Activated CD8-positive, alpha-beta memory T cell treated with anti-CD3 and anti-CD28 coated beads, Interleukin-2, amount 50 U/mL, for 4 hours (primary cell): ENCODE results near the gene PRKAR1B.

Experiments used
- DNase-seq: peaks from one replicate; pipeline ENCODE4 v3.0.0-alpha.2; 2020

The PRKAR1B gene

DNA sequence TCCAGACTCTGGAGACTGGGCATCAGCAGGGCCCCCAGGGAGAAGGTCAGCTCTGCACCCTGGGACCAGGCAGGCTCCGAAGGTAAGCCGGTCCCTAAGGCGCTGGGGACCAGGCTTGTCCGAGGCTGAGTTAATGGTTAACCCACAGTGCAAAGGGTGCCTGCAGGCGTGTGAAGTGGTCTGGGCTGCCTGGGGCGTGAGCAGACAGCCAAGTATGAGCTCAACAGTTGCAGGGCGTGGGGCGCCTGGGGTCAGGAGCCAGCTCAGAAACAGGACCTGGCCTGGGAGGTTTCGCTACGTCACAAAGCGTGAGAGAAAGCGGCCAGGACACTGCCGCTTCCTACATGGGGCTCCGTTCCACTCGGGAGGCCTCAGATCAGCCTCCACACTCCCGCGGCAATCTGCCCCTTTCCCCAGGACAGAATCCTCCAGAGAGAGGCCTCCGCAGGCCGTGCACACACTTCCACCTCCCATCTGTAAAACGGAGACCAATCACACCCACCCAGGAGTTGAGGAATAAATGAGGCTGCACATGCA, 223.4 kb downstream of the PRKAR1B start:
- no peak for DNase-seq

- no peak for DNase-seq
Measured at GRCh38 chr7:502296-502695, 224.8 kb downstream of the PRKAR1B start.

- no peak for DNase-seq
Measured at GRCh38 chr7:501526-501925, 225.6 kb downstream of the PRKAR1B start.

- no peak for DNase-seq
Measured at GRCh38 chr7:500521-501420, 226.3 kb downstream of the PRKAR1B start.

DNA sequence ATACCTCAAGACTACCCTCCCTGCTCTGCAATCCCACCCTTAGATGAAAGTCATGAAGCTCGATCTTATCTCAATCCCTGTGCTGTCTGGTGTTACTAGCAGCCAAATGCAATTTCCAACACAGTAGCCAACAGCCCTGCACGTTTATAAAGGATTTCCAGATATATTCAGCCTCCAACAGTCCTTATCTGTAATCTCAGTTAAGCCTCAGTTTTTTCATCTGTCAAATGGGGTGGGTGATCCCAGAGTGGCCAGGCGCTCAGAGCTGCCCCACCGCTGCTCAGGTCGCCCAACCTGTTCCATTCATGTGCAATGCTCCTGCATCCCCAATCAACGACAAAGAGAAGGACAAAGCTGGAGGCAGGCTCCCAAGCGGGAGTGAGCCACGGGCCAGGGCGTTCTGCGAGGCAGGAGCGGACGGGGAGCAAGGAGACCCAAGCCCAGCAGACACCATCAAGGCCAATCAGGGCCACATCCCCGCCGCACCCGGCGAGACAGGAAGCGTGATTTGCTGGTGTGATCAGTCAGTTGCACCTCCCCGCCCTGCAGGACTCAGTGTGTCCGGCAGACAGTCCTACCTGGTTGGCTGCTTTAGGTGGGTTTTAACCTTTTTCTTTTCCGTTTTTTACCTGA, 227.1 kb downstream of the PRKAR1B start:
- no peak for DNase-seq
